Frontal cortex (tissue), 4 donors: ENCODE results near the gene MYO1H. TPM values are rescaled to one million over a fixed set of nuclear protein-coding genes. Genes with fewer than 3 reads are reported as not detected.

ENCODE experiments used
- DNase-seq, 2 donors: peaks; one replicate each; pipeline ENCODE4 v3.0.0; 2012; ENCODE audit warnings: low spot score in 2 of 2
- FAIRE-seq: peaks from 2 replicates; lab custom pipeline; 2012; peaks lifted over from hg19 to GRCh38; lab: Jason Lieb, UNC
- total RNA-seq: library from RNA; depleted of rRNA; stranded (reverse); fragments of >200 nt; gene quantifications from one replicate; pipeline ENCODE4 v1.2.3, GENCODE V29; 2014
- donor health status: control.
- donor health status: control.
- donor health status: control.

The MYO1H gene
- total RNA-seq, 1 donor from 2014 or later: under 0.01 TPM

DNA sequence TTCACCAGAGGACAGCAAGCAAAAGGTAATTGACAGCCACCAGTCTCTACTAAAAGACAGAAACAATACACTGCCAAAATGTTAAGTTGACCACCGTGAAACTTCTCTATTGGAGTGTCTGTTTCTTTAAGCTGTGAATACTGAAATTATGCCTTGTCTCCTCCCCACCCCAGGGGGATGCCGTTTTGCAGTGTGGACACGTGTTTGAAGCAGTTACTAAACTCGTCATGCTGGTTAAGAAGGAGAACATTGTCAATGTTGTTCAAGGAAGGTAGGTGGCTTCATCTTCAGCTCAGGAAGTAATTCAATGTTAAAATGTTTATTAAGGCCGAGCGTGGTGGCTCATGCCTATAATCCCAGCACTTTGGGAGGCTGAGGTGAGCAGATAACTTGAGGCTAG, 96.6 kb downstream of the MYO1H start:
- FAIRE-seq (no peak), DNase-seq (no peak)

DNA sequence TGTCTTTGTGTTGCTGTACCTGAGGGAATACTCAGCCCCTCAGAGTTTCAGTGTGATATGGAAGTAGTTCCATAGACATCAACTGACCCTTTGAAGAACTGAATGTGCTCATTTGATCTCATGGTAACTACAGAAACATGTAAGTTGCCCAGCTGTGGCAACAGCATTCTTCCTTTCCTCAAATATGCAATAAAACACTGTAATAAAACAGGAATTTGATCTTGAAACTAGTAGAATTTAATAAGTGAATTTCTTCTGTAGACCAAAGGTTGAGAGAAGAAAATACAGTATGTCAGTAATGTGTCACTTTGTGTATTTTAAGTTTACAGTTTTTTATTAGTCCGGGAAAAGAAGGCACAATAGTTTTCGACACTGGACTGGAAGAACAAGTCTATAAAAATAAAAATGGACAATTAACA, 97.5 kb downstream of the MYO1H start:
- FAIRE-seq (no peak), DNase-seq (no peak)

DNA sequence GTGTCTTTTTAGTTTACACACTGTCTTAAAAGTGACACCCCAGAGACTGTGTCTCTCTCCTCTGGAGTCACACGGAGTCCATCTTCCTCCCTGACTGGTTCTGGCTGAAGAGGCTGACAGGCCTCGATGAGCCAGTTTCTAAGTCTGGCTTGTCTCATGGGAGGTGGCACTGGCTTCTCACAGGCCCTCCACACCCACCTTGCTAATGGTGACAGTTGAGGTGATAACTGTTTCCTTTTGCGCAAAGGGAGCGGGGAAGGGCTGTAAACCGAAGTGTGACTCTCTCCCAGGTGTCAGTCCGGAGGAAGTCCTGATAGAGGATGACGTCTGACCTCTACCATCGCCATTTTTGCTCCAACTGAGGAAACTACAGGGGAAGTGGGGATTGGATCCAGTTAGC, 99.2 kb downstream of the MYO1H start:
- FAIRE-seq (no peak), DNase-seq (no peak)

- DNase-seq (no peak), FAIRE-seq (no peak)
Measured at GRCh38 chr12:109447482-109447881, 99.8 kb downstream of the MYO1H start.

- DNase-seq (no peak), FAIRE-seq (no peak)
Measured at GRCh38 chr12:109448272-109448671, 100.6 kb downstream of the MYO1H start.

DNA sequence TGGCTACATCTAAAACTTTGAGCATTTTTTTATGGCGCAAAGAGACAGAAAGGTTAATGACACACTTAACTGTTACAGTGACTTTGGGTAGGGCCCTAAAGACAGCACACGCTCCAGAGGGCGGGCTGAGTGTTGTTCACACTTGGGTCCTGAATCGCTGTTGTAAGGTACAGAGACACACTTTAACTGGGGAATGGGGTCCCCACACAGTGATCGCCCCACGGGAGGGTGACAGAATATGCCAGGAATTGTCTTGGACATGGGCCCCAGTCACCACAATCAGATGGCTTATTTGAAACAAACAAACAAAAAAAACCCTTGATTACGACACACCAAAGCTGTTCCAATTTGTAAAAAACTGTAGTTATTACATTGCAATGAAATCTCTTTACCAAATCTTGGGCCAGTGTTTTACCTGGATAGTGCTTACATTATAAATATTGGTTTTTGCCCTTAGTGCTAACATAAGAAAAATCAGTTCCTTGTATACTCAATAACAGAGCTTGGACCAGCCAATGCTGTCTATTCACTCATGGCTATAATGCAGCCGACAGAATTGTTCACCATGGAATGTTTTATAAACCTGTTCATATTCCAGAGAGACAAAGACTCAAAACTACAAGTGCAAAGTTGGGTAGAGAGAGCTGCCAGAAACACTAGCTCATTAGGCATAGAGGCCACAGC, 101.1 kb downstream of the MYO1H start:
- DNase-seq (no peak), FAIRE-seq (no peak)

- DNase-seq (no peak), FAIRE-seq (no peak)
Measured at GRCh38 chr12:109449845-109450532, 102.3 kb downstream of the MYO1H start.

- FAIRE-seq (no peak), DNase-seq (no peak)
Measured at GRCh38 chr12:109450980-109451379, 103.3 kb downstream of the MYO1H start.

DNA sequence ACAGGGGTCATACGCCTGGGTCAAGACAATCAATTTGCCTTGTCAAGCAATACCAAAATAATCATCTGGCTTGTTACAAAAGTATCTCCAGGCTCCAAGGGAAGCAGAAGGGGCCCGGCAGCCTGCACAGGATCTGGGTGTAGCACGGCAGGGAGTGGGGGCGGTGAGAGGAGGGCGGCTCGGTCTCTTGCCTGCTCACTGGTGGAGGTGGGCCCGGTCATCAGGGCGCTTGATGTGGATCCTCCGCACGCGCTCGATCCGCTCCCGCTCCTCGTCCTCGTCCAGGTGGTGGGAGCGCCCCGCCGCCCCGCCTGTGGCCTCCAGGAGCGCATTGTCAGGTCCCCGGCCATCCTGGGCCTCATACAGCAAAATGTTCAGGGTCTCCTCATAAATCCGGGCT, 103.7 kb downstream of the MYO1H start:
- DNase-seq (no peak), FAIRE-seq (no peak)

GRCh38 chr12:109452489-109452888, 104.8 kb downstream of the MYO1H start:
- DNase-seq: no peak
- no peak for FAIRE-seq

DNA sequence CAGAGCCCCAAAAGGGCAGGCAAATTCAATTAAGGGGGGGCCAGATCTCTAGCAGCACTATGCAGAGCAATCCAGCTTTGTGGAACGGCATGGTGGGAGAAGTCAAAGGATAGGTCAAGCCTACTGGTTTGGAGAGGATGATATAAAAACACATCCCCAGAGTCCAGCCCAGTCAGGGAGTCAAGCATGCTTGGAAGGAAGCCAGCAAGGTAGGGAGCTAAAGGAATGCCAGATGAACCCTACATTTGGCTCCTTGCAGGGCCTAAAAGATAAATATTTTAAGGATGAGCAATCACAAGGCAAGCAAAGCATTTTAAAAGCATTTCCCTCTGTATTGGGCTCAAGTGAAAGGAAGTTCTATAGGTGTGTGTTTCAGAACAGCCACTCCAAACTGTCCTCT, 108.0 kb downstream of the MYO1H start:
- FAIRE-seq (no peak), DNase-seq (no peak)

- FAIRE-seq (no peak), DNase-seq (no peak)
Measured at GRCh38 chr12:109458086-109458485, 110.4 kb downstream of the MYO1H start.

DNA sequence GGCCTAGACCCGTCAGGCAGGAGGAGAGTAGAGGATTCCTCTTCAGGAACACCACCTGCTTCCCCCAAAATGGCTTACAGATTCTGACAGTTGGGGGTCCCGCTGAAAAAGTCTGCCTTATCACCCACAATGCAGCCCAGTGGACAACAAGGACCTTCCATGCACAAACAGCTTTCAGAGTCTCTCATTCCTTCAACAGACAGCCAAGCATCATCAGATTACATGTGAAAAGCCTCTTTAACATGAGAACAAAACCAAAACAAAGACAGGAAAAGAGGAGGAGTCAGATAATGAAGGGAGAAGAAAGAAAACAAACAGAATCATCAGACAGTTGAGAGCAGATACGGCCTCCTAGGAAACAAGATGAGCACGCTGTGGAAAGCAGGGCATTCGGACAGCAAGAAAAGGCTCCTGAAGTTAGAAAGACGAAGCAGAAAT, 111.1 kb downstream of the MYO1H start:
- DNase-seq: no peak
- no peak for FAIRE-seq

DNA sequence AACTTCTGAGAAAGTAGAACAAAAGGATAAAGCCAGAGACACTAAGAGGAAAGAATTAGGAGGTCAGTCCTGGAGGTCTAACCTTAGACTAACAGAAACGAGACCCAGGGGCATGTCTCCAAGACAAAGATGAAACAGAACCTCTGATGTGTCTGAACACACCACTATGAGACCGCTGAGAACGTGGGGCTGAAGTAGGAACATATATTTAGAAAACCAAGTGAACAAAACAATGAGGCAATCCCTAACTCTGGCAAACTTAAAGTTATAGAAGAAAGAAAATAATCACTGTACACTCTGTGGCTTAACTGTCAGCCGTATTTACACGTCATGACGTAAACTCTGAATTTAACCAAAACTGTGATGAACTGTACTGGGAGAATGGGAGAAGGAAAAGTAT, 111.5 kb downstream of the MYO1H start:
- DNase-seq (no peak), FAIRE-seq (no peak)

- FAIRE-seq (no peak), DNase-seq (no peak)
Measured at GRCh38 chr12:109460538-109460937, 112.8 kb downstream of the MYO1H start.

DNA sequence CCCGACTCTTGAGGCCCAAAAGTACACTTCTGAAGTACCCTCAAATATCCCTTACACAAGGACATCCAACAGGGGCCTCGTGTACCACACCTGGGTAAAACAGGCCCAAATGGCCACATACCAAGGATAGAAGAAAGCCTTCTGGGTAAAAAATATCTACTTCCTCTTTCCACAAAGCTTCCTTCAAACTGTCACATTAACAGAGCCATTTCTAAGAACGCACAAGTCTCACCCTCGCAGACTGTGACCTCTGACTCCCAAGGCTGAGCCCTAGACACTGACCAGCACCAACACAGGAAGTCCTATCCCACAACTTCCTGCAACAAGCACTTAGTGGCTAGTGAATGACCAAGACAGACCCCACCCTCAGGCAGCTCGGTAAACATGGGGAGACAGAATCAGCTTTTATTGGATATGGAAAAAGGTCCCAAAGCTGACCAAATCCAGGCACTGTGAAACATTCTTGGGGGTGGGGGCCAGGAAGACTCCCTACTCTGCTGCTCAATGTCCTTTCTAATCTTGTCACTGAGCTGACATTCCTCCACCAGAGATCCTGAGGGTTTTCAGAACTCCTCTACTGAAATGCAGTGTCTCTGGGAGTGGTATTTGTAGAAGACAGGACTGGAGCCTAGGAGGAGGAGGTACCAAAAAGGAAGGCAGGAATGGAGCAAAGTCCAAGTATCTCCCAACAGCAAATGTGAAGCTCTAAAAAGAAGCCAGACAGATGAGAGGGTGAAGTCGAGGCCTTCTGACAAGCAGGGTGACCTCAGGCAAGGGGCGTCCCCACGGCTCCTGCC, 113.5 kb downstream of the MYO1H start:
- DNase-seq: peak in 1 of 2 donors; percentile 49
- FAIRE-seq: no peak

GRCh38 chr12:109461846-109462756, 114.4 kb downstream of the MYO1H start:
- FAIRE-seq (no peak), DNase-seq (no peak)

- no peak for FAIRE-seq
Measured at GRCh38 chr12:109462868-109463692, 115.4 kb downstream of the MYO1H start.

GRCh38 chr12:109463756-109464155, 116.1 kb downstream of the MYO1H start:
- DNase-seq: no peak
- FAIRE-seq: no peak

More at GRCh38 chr12:109462868-109463692, 115.4 kb downstream of the MYO1H start:
- no peak for DNase-seq
